Measurements from ENCODE around the gene RGS7. TPM values are rescaled to one million over a fixed set of nuclear protein-coding genes. Genes with fewer than 3 reads are reported as not detected.

Gene RGS7
- total RNA-seq, 2 donors from 2014 or later, result not detected

DNA sequence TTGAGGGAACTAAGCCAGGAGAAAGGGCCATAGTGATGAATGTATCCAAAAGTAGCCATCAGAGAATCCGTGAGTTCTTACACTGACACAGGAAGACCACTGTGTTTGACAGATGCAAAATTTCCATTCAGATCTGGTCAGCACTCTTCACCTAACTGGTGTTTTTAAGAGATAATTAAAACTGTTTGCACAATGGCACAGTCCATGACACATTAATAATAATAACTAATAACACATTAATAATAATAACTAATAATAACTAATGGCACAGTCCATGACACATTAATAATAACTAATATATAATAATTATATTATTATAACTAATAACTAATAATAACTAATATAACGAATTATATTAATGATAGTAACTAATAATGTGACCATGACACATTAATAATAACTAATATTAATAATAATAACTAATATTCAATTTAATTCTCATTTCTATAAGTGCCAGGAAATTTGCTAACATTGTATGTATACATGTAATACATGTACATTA lies 195.8 kb downstream of the RGS7 start:
- TF ChIP-seq, protein P1, sequence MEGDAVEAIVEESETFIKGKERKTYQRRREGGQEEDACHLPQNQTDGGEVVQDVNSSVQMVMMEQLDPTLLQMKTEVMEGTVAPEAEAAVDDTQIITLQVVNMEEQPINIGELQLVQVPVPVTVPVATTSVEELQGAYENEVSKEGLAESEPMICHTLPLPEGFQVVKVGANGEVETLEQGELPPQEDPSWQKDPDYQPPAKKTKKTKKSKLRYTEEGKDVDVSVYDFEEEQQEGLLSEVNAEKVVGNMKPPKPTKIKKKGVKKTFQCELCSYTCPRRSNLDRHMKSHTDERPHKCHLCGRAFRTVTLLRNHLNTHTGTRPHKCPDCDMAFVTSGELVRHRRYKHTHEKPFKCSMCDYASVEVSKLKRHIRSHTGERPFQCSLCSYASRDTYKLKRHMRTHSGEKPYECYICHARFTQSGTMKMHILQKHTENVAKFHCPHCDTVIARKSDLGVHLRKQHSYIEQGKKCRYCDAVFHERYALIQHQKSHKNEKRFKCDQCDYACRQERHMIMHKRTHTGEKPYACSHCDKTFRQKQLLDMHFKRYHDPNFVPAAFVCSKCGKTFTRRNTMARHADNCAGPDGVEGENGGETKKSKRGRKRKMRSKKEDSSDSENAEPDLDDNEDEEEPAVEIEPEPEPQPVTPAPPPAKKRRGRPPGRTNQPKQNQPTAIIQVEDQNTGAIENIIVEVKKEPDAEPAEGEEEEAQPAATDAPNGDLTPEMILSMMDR (IDR thresholded peaks at IDR 0.05), result no peak

DNA sequence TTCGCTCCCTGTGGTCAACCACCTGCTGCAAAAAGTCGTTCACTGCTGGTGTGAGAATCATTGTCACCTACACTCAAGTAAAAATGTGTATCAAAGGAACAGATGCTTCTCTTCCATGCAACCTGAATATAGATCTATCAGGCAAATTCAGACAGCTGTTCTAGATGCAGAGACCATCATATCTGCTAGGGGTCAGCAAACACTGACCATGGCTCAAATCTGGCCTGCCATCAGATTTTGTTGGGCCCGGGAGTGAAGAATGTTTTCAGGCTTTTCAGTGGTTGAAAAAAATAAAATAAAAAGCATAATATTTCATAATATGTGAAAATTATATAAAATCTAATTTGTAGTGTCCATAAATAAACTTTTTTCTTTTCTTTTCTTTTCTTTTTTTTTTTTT lies 199.6 kb downstream of the RGS7 start:
- Histone ChIP-seq H3K9me3 (no peaks in the 10 kb centered on the region), H3K27ac (no peak overlapping the region), H3K4me1 (no peaks in the 10 kb centered on the region), H3K27me3 (no peaks in the 10 kb centered on the region), H3K4me3 (no peak overlapping the region), H3K36me3 (no peaks in the 10 kb centered on the region)
- no peak for DNase-seq (ENCODE audit: low spot score)
- TF ChIP-seq, protein P1 (IDR thresholded peaks at IDR 0.05), result no peak

More for the DNA sequence above, 195.8 kb downstream of the RGS7 start:
- no peaks in the 10 kb centered on the region for H3K4me1 ChIP-seq
- no peak overlapping the region for H3K4me3 ChIP-seq
- no peaks in the 10 kb centered on the region for H3K9me3 ChIP-seq
- H3K27me3 ChIP-seq, result no peaks in the 10 kb centered on the region
- no peaks in the 10 kb centered on the region for H3K36me3 ChIP-seq
- no peak for DNase-seq (ENCODE audit: low spot score)
- H3K27ac ChIP-seq, result no peak overlapping the region

DNA sequence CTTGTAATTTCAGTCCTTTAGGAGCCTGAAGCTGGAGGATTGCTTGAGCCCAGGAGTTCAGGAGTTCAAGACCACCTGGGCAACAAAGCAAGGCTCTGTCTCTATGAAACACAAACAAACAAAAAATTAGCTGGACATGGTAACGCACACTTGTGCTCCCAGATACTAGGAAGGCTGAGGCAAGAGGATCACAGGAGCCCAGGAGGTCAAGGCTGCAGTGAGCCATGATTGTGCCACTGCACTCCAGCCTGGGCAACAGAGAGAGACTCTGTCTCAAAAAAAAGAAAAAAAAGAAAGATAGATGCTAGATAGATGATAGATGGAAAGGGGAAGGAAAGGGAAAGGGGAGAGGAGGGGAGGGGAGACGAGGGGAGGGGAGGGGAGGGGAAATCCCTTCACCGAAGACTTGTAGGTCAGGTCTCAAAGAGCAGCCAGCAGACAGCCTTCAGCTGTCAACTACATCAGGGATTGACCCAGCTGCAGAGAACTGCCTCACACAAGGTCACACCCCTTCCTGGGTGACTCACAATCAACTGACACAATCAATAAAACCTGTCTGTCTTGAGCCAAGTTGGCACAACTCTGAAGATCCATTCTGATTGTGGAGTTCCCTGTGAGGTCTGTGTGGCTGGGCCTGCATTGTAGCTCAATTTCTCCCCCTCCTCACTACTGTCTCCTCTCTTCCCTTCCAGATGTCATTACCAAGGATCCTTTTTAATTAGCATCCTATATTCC lies 200.6 kb downstream of the RGS7 start:
- Histone ChIP-seq H3K4me3 (no peak overlapping the region), H3K4me1 (no peaks in the 10 kb centered on the region), H3K36me3 (no peaks in the 10 kb centered on the region), H3K27me3 (no peaks in the 10 kb centered on the region), H3K27ac (no peak overlapping the region), H3K9me3 (no peaks in the 10 kb centered on the region)
- DNase-seq (ENCODE audit: low spot score), result no peak
- TF ChIP-seq, protein P1 (IDR thresholded peaks at IDR 0.05), result no peak

DNA sequence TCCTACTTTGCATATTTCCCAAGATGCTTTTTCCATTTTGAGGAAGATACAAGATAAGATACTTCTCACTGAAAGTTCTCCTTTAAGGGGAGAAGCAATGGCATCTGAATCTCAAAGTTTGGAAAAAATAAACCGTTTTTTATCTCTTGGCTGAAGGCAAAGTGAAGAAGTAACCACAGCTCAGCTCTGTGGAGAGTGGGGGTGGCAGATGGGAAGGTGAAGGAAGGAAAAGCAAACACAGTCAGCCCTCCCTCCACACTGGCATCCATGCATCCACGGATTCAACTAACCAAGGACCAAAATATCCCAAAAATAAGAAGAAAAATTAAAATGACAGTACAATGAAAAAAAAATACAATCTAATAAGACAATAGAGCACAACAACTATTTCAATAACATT lies 211.1 kb downstream of the RGS7 start:
- TF ChIP-seq, protein P1 (IDR thresholded peaks at IDR 0.05), result no peak
- Histone ChIP-seq H3K36me3 (no peaks in the 10 kb centered on the region), H3K9me3 (no peaks in the 10 kb centered on the region), H3K27ac (no peak overlapping the region), H3K4me1 (no peaks in the 10 kb centered on the region), H3K4me3 (no peak overlapping the region), H3K27me3 (no peaks in the 10 kb centered on the region)
- DNase-seq (ENCODE audit: low spot score), result no peak

DNA sequence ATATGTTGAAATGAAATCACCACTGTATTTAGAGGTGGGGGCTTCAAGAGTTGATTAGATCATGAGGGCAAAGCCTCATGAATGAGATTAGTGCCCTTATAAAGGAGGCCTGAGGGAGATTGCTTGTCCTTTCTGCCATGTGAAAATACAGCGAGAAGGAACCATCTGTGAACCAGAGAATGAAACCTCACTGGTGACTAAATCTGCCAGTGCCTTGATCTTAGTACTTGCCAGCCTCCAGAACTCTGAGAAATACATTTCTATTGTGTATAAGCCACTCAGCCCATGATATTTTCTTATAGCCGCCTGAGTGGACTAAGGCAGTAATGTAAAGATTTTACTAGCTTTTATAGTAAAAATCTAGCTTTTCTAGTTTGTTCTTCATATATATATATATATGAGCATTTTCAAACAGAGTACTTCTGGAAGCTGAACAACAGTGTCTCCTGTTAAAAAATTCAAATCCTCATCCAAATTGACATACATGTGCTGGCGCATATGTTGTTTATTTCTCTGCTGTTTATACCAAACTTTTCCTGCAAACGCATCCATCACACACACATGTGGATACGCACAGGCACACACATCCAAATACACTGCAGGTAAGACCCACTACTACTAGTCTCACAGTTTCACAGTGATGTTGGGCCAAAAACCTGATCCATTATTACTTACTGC lies 213.1 kb downstream of the RGS7 start:
- H3K27me3 ChIP-seq, result no peaks in the 10 kb centered on the region
- no peak overlapping the region for H3K27ac ChIP-seq
- H3K4me1 ChIP-seq, result no peaks in the 10 kb centered on the region
- TF ChIP-seq, protein P1 (IDR thresholded peaks at IDR 0.05), result no peak
- no peak for DNase-seq (ENCODE audit: low spot score)
- no peaks in the 10 kb centered on the region for H3K9me3 ChIP-seq
- H3K4me3 ChIP-seq, result no peak overlapping the region
- no peaks in the 10 kb centered on the region for H3K36me3 ChIP-seq

Data from right atrium auricular region (tissue), 2 donors.